ENCODE results near the gene ZBTB20. TPM values are rescaled to one million over a fixed set of nuclear protein-coding genes. Genes with fewer than 3 reads are reported as not detected.
A peak's percentile ranks its signal among the peaks of the same experiment; 100 is the strongest.

Gene ZBTB20
- total RNA-seq, 8 experiments from 2014 or later, result 21.8 to 62.6 (median 39.5) TPM

- Histone ChIP-seq H3K4me1 (replicated peaks in 1 of 2) (peaks cover 12 to 24% of the 10 kb centered on the region in 2 donors), H3K27ac (no peak overlapping the region), H3K4me3 (no peak overlapping the region)
- 63 to 100% (median 88%) methylated on average over 1 of the region's 1 CpG for WGBS, 10 experiments
- in situ Hi-C loops (cut with MboI; ENCODE audit: low pct_unique_long_range_greater_than_20kb in 2 of 9, low sequenced_read_pairs in 9 of 9, unreplicated experiment in 9 of 9), result loop anchor here in 2 of 9 experiments (25.0 kb wide), 1 partner anchor 325 kb away; no protein-coding TSS in a partner anchor
- no peak for ATAC-seq (replicated peaks in 6 of 8)
Observed at GRCh38 chr3:115162759-115163158, 15.7 kb upstream of the ZBTB20 start.

GRCh38 chr3:115161866-115162265 is 14.8 kb upstream of the ZBTB20 start:
- WGBS, 10 experiments, result 0 to 100% (median 67%) methylated on average over 1 of the region's 1 CpG; no CpG with 5 or more reads in 1 of the 10 experiments
- ATAC-seq (replicated peaks in 6 of 8), result no peak
- in situ Hi-C loops (cut with MboI; ENCODE audit: low pct_unique_long_range_greater_than_20kb in 2 of 9, low sequenced_read_pairs in 9 of 9, unreplicated experiment in 9 of 9), result loop anchor here in 2 of 9 experiments (25.0 kb wide), 1 partner anchor 325 kb away; no protein-coding TSS in a partner anchor

GRCh38 chr3:115161168-115161834 is 14.2 kb upstream of the ZBTB20 start:
- H3K4me1 ChIP-seq (replicated peaks in 1 of 2), result peaks cover 15 to 34% of the 10 kb centered on the region in 2 donors
- 28 to 100% (median 53%) methylated on average over 1 to 4 of the region's 4 CpGs; no CpG with 5 or more reads in 1 of the 10 experiments for WGBS, 10 experiments
- H3K27ac ChIP-seq, result peak overlapping the region; percentile 25 to 78
- no peak overlapping the region for H3K4me3 ChIP-seq
- in situ Hi-C loops (cut with MboI; ENCODE audit: low pct_unique_long_range_greater_than_20kb in 2 of 9, low sequenced_read_pairs in 9 of 9, unreplicated experiment in 9 of 9), result loop anchor here in 2 of 9 experiments (25.0 kb wide), 1 partner anchor 324 kb away; no protein-coding TSS in a partner anchor
- ATAC-seq (replicated peaks in 6 of 8), result peak in 5 of 8 experiments; percentile 84 to 96 (median 88)

More at GRCh38 chr3:115161866-115162265, 14.8 kb upstream of the ZBTB20 start:
- Histone ChIP-seq H3K4me1 (replicated peaks in 1 of 2) (peaks cover 12 to 28% of the 10 kb centered on the region in 2 donors), H3K27ac (peak overlapping the region; percentile 25 to 78), H3K4me3 (no peak overlapping the region)

GRCh38 chr3:115160295-115160694 is 13.2 kb upstream of the ZBTB20 start:
- no peak for ATAC-seq (replicated peaks in 6 of 8)
- WGBS, 10 experiments, result 29 to 100% (median 80%) methylated on average over 1 of the region's 1 CpG; no CpG with 5 or more reads in 1 of the 10 experiments
- Histone ChIP-seq H3K4me3 (no peak overlapping the region), H3K4me1 (replicated peaks in 1 of 2) (peaks cover 19 to 43% of the 10 kb centered on the region in 2 donors), H3K27ac (peak overlapping the region in 1 of 2 donors; percentile 78)
- in situ Hi-C loops (cut with MboI; ENCODE audit: low pct_unique_long_range_greater_than_20kb in 2 of 9, low sequenced_read_pairs in 9 of 9, unreplicated experiment in 9 of 9), result loop anchor here in 2 of 9 experiments (25.0 kb wide), 1 partner anchor 323 kb away; no protein-coding TSS in a partner anchor

- ATAC-seq (replicated peaks in 6 of 8), result peak; percentile 64 to 98 (median 89)
- in situ Hi-C loops (cut with MboI; ENCODE audit: low pct_unique_long_range_greater_than_20kb in 2 of 9, low sequenced_read_pairs in 9 of 9, unreplicated experiment in 9 of 9), result loop anchor here in 2 of 9 experiments (25.0 kb wide), 1 partner anchor 319 kb away; no protein-coding TSS in a partner anchor
- WGBS, 10 experiments, result 10 to 100% (median 26%) methylated on average over 1 to 4 of the region's 4 CpGs; no CpG with 5 or more reads in 2 of the 10 experiments
- no peak overlapping the region for H3K4me3 ChIP-seq
- H3K27ac ChIP-seq, result peak overlapping the region; percentile 28 to 55
- H3K4me1 ChIP-seq (replicated peaks in 1 of 2), result peaks cover 13 to 39% of the 10 kb centered on the region in 2 donors
Observed at GRCh38 chr3:115156046-115156654, 9.1 kb upstream of the ZBTB20 start.

GRCh38 chr3:115154611-115155010 is 7.5 kb upstream of the ZBTB20 start:
- no peak for ATAC-seq (replicated peaks in 6 of 8)
- H3K4me3 ChIP-seq, result no peak overlapping the region
- WGBS, 10 experiments, result 35 to 95% (median 69%) methylated on average over 1 to 3 of the region's 3 CpGs; no CpG with 5 or more reads in 1 of the 10 experiments
- in situ Hi-C loops (cut with MboI; ENCODE audit: low pct_unique_long_range_greater_than_20kb in 2 of 9, low sequenced_read_pairs in 9 of 9, unreplicated experiment in 9 of 9), result loop anchor here in 2 of 9 experiments (25.0 kb wide), 1 partner anchor 317 kb away; no protein-coding TSS in a partner anchor
- H3K27ac ChIP-seq, result no peak overlapping the region
- H3K4me1 ChIP-seq (replicated peaks in 1 of 2), result peaks cover 8 to 28% of the 10 kb centered on the region in 2 donors

- Histone ChIP-seq H3K4me1 (replicated peaks in 1 of 2) (peaks cover 8 to 31% of the 10 kb centered on the region in 2 donors), H3K27ac (no peak overlapping the region), H3K4me3 (no peak overlapping the region)
- in situ Hi-C loops (cut with MboI; ENCODE audit: low pct_unique_long_range_greater_than_20kb in 2 of 9, low sequenced_read_pairs in 9 of 9, unreplicated experiment in 9 of 9), result loop anchor here in 2 of 9 experiments (25.0 kb wide), 1 partner anchor 315 kb away; no protein-coding TSS in a partner anchor
- WGBS, 10 experiments, result 38 to 100% (median 74%) methylated on average over 1 to 2 of the region's 2 CpGs
- no peak for ATAC-seq (replicated peaks in 6 of 8)
Observed at GRCh38 chr3:115151921-115152320, 4.8 kb upstream of the ZBTB20 start.

GRCh38 chr3:115148142-115148790 is 1.2 kb upstream of the ZBTB20 start:
- in situ Hi-C loops (cut with MboI; ENCODE audit: low pct_unique_long_range_greater_than_20kb in 2 of 9, low sequenced_read_pairs in 9 of 9, unreplicated experiment in 9 of 9), result no loop called here
- H3K4me1 ChIP-seq (replicated peaks in 1 of 2), result peaks cover 0 to 7% of the 10 kb centered on the region in 2 donors
- ATAC-seq (replicated peaks in 6 of 8), result no peak
- 0 to 8% (median 1%) methylated on average over 1 to 18 of the region's 20 CpGs; no CpG with 5 or more reads in 1 of the 10 experiments for WGBS, 10 experiments
- peak overlapping the region; percentile 50 to 85 (median 61) for H3K4me3 ChIP-seq
- peak overlapping the region; percentile 91 to 93 for H3K27ac ChIP-seq

- peak; percentile 76 to 85 (median 82) for ATAC-seq (replicated peaks in 6 of 8)
- in situ Hi-C loops (cut with MboI; ENCODE audit: low pct_unique_long_range_greater_than_20kb in 2 of 9, low sequenced_read_pairs in 9 of 9, unreplicated experiment in 9 of 9), result no loop called here
- WGBS, 10 experiments, result 0 to 5% (median 0%) methylated on average over 1 to 4 of the region's 54 CpGs; no CpG with 5 or more reads in 7 of the 10 experiments
- H3K4me1 ChIP-seq (replicated peaks in 1 of 2), result peaks cover 0 to 7% of the 10 kb centered on the region in 2 donors
- peak overlapping the region; percentile 91 to 93 for H3K27ac ChIP-seq
- H3K4me3 ChIP-seq, result peak overlapping the region; percentile 56 to 85 (median 66)
Observed at GRCh38 chr3:115147329-115148141, 447 bp upstream of the ZBTB20 start.

- Histone ChIP-seq H3K27ac (peak overlapping the region; percentile 89 to 93), H3K4me3 (peak overlapping the region; percentile 56 to 85 (median 66)), H3K4me1 (replicated peaks in 1 of 2) (peaks cover 5 to 9% of the 10 kb centered on the region in 2 donors)
- in situ Hi-C loops (cut with MboI; ENCODE audit: low pct_unique_long_range_greater_than_20kb in 2 of 9, low sequenced_read_pairs in 9 of 9, unreplicated experiment in 9 of 9), result no loop called here
- 0 to 40% (median 1%) methylated on average over 1 to 9 of the region's 9 CpGs; no CpG with 5 or more reads in 1 of the 10 experiments for WGBS, 10 experiments
- ATAC-seq (replicated peaks in 6 of 8), result peak in 2 of 8 experiments; percentile 1 to 2
Observed at GRCh38 chr3:115146032-115146417, 1.1 kb downstream of the ZBTB20 start.

GRCh38 chr3:115141033-115141757 is 5.9 kb downstream of the ZBTB20 start:
- Histone ChIP-seq H3K27ac (no peak overlapping the region), H3K4me1 (replicated peaks in 1 of 2) (peaks cover 5 to 11% of the 10 kb centered on the region in 2 donors), H3K4me3 (no peak overlapping the region)
- in situ Hi-C loops (cut with MboI; ENCODE audit: low pct_unique_long_range_greater_than_20kb in 2 of 9, low sequenced_read_pairs in 9 of 9, unreplicated experiment in 9 of 9), result no loop called here
- ATAC-seq (replicated peaks in 6 of 8), result no peak

All from motor neuron (in vitro differentiated cells).